GM18867 (cell line): ENCODE data around the gene C4BPB.
A peak's percentile ranks its signal among the peaks of the same experiment; 100 is the strongest.
"Not testable (repeated sequence)": the region's sequence is repeated elsewhere in the genome, so short reads cannot be mapped to it uniquely, and the experiment has no call there.

ENCODE experiments used
- ATAC-seq: cut with Tn5 transposase; IDR thresholded peaks from one replicate; pipeline ENCODE4 v1.9.1; 2021; ENCODE audit warnings: mild to moderate bottlenecking, moderate library complexity; ENCODE audit not compliant: unreplicated experiment

Gene C4BPB, protein sequence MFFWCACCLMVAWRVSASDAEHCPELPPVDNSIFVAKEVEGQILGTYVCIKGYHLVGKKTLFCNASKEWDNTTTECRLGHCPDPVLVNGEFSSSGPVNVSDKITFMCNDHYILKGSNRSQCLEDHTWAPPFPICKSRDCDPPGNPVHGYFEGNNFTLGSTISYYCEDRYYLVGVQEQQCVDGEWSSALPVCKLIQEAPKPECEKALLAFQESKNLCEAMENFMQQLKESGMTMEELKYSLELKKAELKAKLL

DNA sequence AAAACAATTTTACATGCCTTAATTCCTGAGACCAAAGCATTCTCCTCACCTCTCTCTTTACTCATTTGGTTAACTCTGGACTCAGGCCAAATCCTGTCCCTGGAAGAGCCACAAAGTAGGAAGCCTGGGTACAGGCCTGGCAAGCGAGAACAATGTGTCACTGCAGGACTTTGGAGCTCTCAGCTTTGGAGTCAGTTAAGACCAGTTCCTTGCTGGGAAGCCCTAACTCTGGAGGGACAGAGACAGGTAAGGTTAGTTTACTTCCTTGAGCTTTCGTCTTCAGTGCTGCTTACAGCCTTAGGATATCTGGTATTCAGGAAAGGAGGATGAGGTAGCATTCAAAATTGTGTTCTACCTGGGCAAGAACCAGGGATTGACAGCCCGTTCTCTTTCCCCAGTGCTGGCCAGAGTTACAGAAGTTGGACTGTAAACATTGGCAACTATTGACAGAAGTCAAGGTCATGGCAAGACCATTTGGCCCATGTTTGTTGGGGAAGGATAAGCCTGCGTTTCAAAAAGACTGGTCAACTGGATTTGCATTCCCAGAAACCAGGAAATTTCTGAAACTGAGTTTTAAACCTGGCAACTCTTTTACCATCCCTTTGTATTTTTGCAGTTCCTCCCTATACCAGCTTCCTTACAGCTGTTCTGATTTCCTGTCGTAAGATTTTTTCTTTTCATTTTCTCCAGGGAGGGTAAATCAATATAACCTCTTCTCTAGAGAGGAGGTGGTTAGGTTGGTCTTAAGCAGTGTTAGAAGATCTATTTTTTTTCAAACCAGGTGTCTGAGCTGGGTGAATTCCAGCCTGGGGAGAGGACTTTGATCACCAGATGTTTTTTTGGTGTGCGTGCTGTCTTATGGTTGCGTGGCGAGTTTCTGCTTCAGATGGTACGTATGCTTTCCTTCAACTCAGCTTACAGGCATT is at the start of gene C4BPB:
C4BPB (plus strand) TSS at position 160 of the 926 bp plus-strand sequence; CDS start at position 832, 672 bp downstream.
- no peak for ATAC-seq

DNA sequence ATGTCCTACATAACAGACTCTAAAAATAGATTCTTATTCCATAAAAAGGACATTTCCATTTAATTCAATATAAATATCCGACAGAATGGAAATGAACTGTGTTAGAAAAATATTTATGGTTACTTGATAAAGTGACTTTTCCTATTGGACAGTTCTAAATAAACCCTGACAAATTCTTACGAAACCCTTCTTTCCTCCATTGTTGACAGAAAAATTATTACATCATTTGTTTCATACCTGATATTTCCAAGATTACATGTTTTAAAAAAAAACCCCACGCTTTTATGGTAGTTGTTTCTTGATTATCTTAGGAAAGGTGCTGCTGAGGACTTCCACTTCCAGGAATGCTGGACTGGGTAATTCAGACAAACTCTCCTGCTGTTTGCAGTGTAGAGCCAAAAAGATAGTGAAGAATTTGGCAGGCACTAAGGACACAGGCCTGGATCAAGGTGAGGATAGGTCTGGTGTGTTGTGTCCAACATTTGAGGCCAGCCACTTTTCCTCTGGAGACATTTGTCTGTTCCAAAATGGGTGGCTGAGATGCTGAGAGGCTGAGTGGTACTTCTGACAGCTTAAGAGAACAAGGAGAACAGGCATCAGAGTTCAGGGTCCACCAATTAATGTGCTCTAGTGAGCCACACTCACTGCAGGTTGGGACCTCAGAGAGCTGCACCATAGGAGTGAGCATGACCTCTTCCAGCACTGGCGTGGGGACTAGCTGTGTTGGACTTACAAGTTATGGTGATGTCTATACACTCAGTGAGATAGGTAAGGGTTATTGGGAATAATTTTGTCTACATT is 49.1 kb upstream of the C4BPB start:
- ATAC-seq: no peak

DNA sequence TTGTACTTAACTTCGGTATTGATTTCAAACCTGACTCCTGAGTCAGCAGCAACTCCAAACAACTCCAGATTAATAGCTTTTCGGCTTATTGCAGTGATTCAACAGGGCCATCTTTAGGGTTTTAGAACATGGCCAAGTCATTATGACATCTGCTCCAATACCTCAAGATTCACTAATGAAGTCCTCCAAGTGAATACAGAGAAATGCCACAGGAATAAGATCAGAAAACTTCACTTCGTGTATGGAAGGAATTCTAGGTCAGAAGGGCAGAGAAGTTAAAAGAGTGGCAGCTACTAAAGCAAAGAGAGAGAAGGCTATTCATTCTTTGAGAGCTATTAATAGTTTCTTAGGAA is 48.5 kb upstream of the C4BPB start:
- ATAC-seq: no peak

DNA sequence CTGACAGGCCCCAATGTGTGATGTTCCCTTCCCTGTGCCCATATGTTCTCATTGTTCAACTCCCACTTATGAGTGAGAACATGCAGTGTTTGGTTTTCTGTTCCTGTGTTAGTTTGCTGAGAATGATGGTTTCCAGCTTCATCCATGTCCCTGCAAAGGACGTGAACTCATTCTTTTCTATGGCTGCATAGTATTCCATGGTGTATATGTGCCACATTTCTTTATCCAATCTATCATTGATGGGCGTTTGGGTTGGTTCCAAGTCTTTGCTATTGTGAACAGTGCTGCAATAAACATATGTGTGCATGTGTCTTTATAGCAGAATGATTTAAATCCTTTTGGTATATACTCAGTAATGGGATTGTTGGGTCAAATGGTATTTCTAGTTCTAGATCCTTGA is 47.3 kb upstream of the C4BPB start:
- ATAC-seq: not testable (repeated sequence)

DNA sequence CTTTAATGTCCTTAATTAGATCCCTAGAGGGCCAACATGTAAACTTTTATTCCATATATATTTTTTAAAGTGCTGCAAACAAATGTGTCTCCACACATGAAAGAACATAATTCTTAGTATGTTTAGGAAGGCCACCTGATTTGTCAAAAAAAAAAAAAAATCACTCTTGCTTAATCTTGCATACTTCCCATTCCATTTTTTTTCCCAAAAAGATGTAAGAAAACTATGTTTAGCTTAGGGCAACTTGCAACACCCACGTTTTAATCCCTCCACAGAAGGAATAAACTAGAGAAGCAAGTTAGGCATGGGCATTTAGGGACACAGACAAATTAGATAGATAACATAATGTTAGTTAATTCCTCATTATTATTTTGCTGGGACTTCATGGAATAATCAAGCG is 43.2 kb upstream of the C4BPB start:
- no peak for ATAC-seq

DNA sequence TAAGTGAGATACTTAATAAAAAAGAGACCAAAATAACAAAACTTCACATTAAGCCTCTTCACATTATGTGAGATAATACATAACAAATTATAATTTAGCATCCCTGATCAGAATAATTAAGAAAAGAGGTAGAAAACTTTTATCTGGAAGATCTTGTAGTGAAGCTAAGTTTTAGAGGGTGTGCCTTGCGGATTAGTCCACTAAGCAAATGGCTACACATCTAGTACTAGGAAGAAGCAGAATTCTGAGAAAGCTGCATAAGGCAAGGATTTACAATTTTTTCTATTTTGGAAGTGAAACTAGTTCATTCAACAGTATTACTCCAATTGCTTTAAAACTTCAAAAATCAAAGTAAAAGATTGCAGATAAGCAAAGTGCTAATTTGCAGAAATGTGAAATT is 41.2 kb upstream of the C4BPB start:
- no peak for ATAC-seq

DNA sequence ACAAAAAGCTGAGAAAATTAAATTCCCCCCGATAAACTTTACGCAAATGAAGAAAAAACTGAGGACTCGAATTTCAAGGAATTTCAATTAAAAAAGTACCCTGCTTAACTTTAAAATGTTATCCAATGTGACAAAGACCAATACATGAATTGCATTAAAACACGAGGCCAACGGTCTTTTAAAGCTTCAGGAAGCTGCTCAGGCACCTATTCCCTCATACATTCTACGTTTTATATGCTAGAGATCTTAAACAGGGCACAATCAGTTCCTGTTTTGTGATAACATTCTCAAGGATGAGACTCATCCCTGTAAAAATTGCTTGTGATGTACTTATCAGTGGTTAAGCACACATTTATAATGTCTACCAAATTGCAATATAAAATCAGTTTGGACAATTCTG is 40.6 kb upstream of the C4BPB start:
- no peak for ATAC-seq

DNA sequence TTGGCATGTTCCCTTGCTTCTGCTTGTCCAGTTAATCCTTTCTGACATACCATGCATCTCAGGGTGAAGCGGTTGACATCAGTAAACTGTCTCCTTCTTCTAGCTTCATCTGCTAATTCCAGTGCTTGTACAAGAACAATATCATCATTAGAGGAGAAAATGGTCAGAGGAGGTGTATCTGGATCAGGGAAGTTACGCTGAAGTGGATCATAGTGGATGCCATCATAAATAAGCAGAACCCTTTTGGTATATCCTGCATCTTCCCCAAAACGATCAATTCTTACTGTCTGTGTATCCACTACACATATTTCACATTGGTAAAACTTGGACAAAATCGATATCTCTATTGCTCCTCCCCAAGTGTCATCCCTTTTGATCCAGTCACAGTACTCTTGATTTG is 39.6 kb upstream of the C4BPB start:
- no peak for ATAC-seq

DNA sequence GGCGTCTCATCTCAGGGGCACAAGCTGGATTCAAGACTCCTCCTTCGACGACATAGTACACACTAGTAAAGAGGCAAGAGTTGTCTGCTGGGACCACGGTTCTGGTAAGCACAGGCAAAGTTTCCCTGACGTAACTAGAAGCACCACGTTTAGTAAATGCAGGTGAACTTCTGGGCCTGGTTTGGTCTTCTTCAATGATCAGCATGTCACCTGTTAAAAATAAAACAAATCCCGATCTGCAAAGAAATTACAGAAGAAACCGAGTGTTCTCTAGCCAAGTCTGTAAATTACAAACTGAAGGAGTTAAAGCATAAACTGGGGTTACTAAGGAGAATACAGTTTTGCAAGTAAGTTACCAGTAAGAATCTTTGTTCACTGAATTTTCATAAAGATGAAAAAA is 39.1 kb upstream of the C4BPB start:
- ATAC-seq: no peak

DNA sequence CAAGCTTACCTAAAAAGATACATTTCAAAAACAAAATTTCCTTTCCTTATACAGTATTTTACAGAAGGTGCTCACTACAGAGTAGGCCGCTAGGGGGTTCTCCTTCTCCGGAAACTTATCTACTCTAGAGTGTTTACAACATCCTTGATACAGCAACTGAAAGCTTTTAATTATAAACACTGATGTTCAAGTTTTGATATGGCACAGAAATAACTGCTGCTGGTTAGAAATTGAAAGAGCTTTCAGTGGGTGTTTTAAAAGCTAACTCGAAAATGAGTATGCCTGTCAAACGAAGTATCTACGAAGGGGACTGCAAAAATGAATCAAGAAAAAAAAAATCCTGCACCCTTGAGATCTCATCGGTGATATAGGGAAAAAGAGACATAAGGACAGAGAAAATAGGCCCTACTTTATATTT is 38.7 kb upstream of the C4BPB start:
- peak; percentile 43 for ATAC-seq

DNA sequence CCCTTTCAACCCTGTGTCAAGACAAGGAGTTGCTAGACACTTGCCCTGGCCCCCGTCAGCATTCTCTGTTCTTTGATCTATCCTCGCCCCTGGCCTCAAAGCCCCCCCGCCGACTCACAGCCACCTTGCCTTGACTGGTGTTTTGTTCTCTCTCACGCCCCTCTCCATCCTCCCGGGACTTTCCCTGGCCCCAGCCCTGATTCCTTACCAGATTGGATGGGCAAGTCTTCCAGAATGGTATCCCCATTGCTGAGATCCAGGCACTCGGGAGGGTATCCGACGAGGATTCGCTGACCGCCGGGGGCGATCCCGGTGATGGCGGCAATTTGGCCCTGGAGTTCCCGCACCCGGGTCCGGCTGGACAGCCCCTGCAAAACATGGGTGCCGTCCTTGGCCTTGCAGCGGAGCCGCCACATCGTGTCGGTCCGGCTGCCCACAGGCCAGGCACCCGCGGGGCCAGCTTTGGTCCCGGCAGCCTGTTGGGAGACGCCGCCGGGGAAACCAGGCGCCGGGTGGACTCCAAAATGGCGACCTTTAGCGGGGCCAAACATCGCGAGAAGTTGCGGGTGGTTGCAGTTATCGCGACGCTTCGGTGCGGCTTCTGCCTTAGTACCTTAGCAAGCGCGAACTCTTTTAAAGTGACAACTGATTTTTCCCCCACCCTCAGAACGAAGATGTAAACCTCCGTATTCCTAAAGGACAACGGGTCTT is 38.0 kb upstream of the C4BPB start:
- peak; percentile 53 for ATAC-seq

DNA sequence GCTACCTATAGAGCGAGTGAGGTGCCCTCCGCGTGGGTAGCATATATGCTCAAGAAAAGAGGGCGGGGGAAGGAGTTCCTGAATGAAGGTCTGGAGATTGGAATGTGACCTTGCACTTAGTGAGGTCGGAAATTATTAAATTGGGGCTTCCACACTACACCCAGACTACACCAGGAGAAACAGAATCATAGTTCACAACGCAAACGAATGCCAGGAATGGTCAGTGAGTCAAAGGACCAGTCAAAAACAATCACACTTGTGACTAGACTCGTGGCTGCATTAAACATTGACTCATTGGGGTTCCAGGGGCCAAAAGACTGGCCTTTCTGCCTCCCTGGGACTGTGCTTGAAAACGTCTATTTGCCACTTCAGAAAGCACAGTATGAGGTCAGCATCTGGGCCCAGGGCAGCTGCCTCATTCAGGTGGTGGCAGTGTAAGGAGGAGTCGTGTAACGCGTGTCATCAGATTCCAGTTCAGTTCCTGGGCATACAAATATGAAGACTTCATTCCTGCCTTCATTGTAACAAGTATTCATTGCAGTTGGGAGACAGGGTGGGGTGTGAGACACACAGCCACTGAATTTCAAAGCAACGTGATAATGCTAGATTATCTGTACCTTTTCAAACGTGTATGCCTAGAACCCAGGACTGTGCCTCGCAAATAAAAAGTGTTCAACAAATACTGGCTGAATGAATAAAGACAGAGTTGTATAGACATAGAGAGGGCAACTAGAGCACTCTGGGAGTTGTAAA is 37.3 kb upstream of the C4BPB start, which contains the start of gene YOD1:
YOD1 (minus strand) TSS at position 18 of the 753 bp plus-strand sequence. CDS start 178 bp downstream, outside the sequence.
- ATAC-seq: no peak

DNA sequence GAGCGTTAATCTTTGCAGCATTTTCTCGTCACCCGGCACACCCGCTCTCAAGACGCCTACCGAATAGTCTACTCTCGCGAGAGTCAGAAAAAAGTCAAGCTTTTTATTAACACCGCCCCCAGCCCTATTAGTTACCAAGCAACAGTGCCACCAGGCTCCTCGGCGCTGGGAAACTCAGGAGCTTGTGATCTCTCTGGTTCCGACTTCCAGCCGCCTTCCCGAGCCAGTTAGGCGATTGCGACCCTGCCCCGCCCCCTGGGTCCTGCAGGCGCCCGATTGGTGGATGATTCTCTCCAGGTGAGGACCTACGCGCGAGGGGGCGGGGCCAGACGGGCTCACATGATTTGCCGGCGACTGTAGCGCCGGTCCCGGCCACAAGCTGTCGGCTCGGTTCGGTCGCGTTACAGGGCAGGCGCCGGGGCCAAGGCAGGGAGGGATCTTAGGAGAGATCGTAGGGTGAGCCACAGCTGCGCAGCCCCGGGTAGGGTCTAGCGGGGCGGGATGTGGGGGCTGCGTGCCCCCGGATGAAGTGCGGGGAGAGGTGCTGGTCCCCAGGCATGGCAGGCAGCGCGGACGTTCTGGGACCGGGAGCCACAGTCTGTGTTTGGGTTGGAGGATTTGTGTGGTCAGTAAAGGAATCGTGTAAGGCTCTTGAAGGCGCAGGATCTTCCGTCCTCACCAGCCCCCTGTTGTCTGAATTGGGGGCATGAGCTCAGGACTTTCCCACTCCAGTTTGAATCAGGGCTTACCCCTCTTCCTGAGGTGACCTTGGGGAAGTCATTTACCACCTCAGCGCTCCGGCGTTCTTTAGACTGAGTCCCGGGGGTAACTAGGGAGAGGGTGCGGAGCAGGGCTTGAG is 35.5 kb upstream of the C4BPB start, which contains the start of gene PFKFB2:
PFKFB2 (plus strand) TSS at position 365 of the 859 bp plus-strand sequence. CDS start 1,443 bp downstream, outside the sequence.
- ATAC-seq: peak; percentile 84

DNA sequence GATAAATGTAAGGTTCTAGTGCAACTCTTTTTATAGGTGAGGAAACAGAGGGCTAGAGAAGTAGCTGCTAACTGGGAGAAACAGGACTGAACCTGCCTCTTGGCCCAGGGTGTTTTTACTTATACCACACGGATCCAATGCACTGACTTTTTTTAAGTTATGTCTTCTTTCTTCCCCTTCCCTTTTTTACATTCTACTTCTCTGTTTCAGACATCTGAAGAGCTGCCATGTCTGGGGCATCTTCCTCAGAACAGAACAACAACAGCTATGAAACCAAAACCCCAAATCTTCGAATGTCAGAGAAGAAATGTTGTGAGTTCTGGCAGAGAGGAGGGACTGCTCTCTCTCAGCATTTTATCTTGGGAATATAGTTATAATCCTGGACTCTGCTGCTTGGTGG is 34.2 kb upstream of the C4BPB start:
- no peak for ATAC-seq

DNA sequence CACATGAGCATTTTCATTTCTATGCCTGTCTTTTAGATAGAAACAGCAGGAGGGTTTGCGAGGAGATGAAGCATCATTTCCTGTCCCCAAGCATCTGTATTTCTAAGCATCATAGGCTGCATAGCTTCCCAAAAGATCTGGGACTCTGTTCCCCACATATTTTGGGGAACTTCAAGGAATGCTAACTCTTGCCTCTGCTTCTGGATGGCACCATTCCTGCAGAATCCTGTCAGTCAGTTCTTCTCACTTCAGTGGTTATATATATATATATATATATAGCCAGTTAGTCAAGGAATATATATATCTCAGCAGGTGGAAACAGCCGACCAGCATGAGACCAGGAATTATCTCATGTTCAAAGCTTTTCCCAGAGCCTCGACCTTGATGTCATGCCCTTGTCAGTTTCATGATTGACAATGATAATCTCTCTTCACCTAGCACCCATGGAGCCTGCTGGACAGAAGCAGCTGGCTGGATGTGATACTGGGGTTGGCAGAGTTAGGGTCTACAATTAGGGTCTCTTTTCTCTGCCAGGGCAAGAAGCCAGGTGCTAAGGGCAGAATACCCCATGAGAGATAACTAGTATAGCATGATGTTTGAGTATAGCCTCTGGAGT is 33.2 kb upstream of the C4BPB start:
- no peak for ATAC-seq

DNA sequence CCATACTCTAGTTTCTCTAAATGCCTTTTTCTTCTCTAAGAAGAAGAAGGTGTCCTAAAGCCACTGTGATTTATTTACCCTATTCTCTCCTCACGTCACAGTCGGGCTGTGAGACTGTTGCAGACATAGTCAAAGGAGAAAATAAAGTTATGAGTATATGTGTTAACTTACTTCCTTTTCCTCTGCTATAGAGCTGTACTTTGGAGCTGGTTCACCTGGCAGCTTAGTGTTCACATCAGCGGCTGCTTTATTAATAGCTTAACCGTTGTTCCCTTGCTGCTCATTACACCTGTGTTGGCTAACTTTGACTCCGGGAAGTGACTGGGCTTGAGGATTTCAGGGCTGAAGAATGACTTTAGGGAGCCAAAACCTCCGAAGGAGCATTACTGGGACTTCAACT is 32.0 kb upstream of the C4BPB start:
- no peak for ATAC-seq

DNA sequence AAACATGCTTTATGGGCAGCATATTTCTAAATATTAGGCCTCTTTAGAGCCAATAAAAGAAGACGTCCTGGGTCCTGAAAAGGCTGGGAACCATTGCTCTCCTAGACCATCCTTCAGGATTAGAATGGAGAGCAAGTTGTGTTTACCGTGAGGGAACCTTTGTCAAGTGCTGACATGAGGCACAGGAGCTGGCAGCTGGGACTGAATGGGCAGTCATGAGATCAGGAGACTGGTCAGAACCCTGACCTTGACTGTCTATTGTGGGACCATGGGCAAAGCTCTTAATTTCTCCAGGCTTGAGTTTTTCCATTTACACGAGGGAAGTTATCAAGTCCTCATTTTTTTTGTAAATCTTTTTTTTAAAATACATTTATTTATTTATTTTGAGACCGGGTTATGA is 30.4 kb upstream of the C4BPB start:
- ATAC-seq: no peak
